ENCODE measurements around the gene ESAM.

Gene ESAM

GRCh38 chr11:124762105-124762623 is at the start of gene ESAM:
Gene ESAM (minus strand): TSS chr11:124762290. CDS start chr11:124762154, 136 bp downstream.
- Mint-ChIP-seq H3K4me1 (peaks cover 51% of the 10 kb centered on the region), H3K4me3 (peak within 1 kb of the TSS; percentile 90 to 93), H3K9me3 (no peaks in the 10 kb centered on the region), H3K27me3 (peaks cover 47% of the 10 kb centered on the region), H3K27ac (no peak within 1 kb of the TSS)
- ATAC-seq (peak; percentile 76), DNase-seq (peak; percentile 68)

GRCh38 chr11:124811399-124812125 is 49.5 kb upstream of the ESAM start:
- Mint-ChIP-seq H3K27me3 (peaks cover 26% of the 10 kb centered on the region), H3K9me3 (no peaks in the 10 kb centered on the region), H3K27ac (no peak overlapping the region), H3K4me3 (no peak overlapping the region), H3K4me1 (no peaks in the 10 kb centered on the region)
- DNase-seq: no peak
- ATAC-seq: no peak

- no peak for DNase-seq
- Mint-ChIP-seq H3K4me3 (no peak overlapping the region), H3K9me3 (no peaks in the 10 kb centered on the region), H3K4me1 (no peaks in the 10 kb centered on the region), H3K27me3 (peaks cover 12% of the 10 kb centered on the region), H3K27ac (no peak overlapping the region)
- no peak for ATAC-seq
Observed at GRCh38 chr11:124807660-124808270, 45.7 kb upstream of the ESAM start.

GRCh38 chr11:124807201-124807600 is 45.1 kb upstream of the ESAM start:
- DNase-seq: no peak
- no peak overlapping the region for H3K4me3 Mint-ChIP-seq

GRCh38 chr11:124804884-124805283 is 42.8 kb upstream of the ESAM start:
- no peak for DNase-seq
- H3K4me3 Mint-ChIP-seq: no peak overlapping the region
- H3K4me1 Mint-ChIP-seq: no peaks in the 10 kb centered on the region
- H3K27ac Mint-ChIP-seq: no peak overlapping the region
- peaks cover 6% of the 10 kb centered on the region for H3K27me3 Mint-ChIP-seq
- ATAC-seq: no peak
- H3K9me3 Mint-ChIP-seq: no peaks in the 10 kb centered on the region

More at GRCh38 chr11:124807201-124807600, 45.1 kb upstream of the ESAM start:
- no peak for ATAC-seq
- H3K27ac Mint-ChIP-seq: no peak overlapping the region
- no peaks in the 10 kb centered on the region for H3K4me1 Mint-ChIP-seq
- H3K9me3 Mint-ChIP-seq: no peaks in the 10 kb centered on the region
- peaks cover 6% of the 10 kb centered on the region for H3K27me3 Mint-ChIP-seq

- no peaks in the 10 kb centered on the region for H3K9me3 Mint-ChIP-seq
- no peak for DNase-seq
- ATAC-seq: no peak
- no peak overlapping the region for H3K27ac Mint-ChIP-seq
- H3K27me3 Mint-ChIP-seq: no peaks in the 10 kb centered on the region
- peak overlapping the region in 1 of 2 donors; percentile 85 for H3K4me3 Mint-ChIP-seq
- peaks cover 25% of the 10 kb centered on the region for H3K4me1 Mint-ChIP-seq
Observed at GRCh38 chr11:124801636-124802312, 39.7 kb upstream of the ESAM start.

- Mint-ChIP-seq H3K4me1 (peaks cover 30% of the 10 kb centered on the region), H3K27me3 (no peaks in the 10 kb centered on the region), H3K9me3 (no peaks in the 10 kb centered on the region), H3K4me3 (peak overlapping the region; percentile 85 to 98), H3K27ac (peak overlapping the region; percentile 86 to 93)
- ATAC-seq: no peak
- DNase-seq: no peak
Observed at GRCh38 chr11:124801014-124801413, 38.9 kb upstream of the ESAM start.

GRCh38 chr11:124800226-124800929 is 38.3 kb upstream of the ESAM start, which contains the start of gene MSANTD2:
Gene MSANTD2 (minus strand): TSS chr11:124800406. CDS start chr11:124800380, 26 bp downstream.
- H3K4me3 Mint-ChIP-seq: peak within 1 kb of the TSS; percentile 91 to 98
- no peaks in the 10 kb centered on the region for H3K27me3 Mint-ChIP-seq
- H3K27ac Mint-ChIP-seq: peak within 1 kb of the TSS; percentile 93 to 96
- DNase-seq (peak; percentile 77 to 83), ATAC-seq (peak; percentile 95)
- H3K4me1 Mint-ChIP-seq: peaks cover 30% of the 10 kb centered on the region
- H3K9me3 Mint-ChIP-seq: no peaks in the 10 kb centered on the region

GRCh38 chr11:124799348-124800225 is 37.5 kb upstream of the ESAM start:
- DNase-seq (peak; percentile 50 to 55), ATAC-seq (peak; percentile 69)
- H3K4me1 Mint-ChIP-seq: peaks cover 30% of the 10 kb centered on the region
- H3K27ac Mint-ChIP-seq: peak overlapping the region; percentile 77 to 96
- peak overlapping the region; percentile 91 to 98 for H3K4me3 Mint-ChIP-seq
- no peaks in the 10 kb centered on the region for H3K9me3 Mint-ChIP-seq
- H3K27me3 Mint-ChIP-seq: no peaks in the 10 kb centered on the region

GRCh38 chr11:124798991-124799347 is 36.9 kb upstream of the ESAM start:
- Mint-ChIP-seq H3K27me3 (no peaks in the 10 kb centered on the region), H3K4me1 (peaks cover 34% of the 10 kb centered on the region), H3K4me3 (peak overlapping the region; percentile 91 to 98), H3K27ac (peak overlapping the region; percentile 77 to 96), H3K9me3 (no peaks in the 10 kb centered on the region)
- ATAC-seq (peak; percentile 20), DNase-seq (no peak)

GRCh38 chr11:124796312-124796711 is 34.2 kb upstream of the ESAM start:
- DNase-seq (no peak), ATAC-seq (no peak)
- H3K27me3 Mint-ChIP-seq: no peaks in the 10 kb centered on the region
- H3K4me3 Mint-ChIP-seq: no peak overlapping the region
- H3K4me1 Mint-ChIP-seq: peaks cover 57% of the 10 kb centered on the region
- no peak overlapping the region for H3K27ac Mint-ChIP-seq
- no peaks in the 10 kb centered on the region for H3K9me3 Mint-ChIP-seq

- H3K4me1 Mint-ChIP-seq: peaks cover 66% of the 10 kb centered on the region
- H3K9me3 Mint-ChIP-seq: no peaks in the 10 kb centered on the region
- DNase-seq: peak; percentile 7 to 18
Observed at GRCh38 chr11:124793466-124794278, 31.6 kb upstream of the ESAM start.

GRCh38 chr11:124791626-124792341 is 29.7 kb upstream of the ESAM start:
- DNase-seq: no peak
- Mint-ChIP-seq H3K4me3 (peak overlapping the region in 1 of 2 donors; percentile 45), H3K9me3 (no peaks in the 10 kb centered on the region), H3K27ac (peak overlapping the region in 1 of 2 donors; percentile 36), H3K27me3 (no peaks in the 10 kb centered on the region), H3K4me1 (peaks cover 49% of the 10 kb centered on the region)
- peak; percentile 69 for ATAC-seq

More at GRCh38 chr11:124793466-124794278, 31.6 kb upstream of the ESAM start:
- Mint-ChIP-seq H3K4me3 (no peak overlapping the region), H3K27ac (no peak overlapping the region), H3K27me3 (no peaks in the 10 kb centered on the region)
- ATAC-seq: peak; percentile 69

All from stimulated activated naive CD8-positive, alpha-beta T cell treated with anti-CD3 and anti-CD28 coated beads, Interleukin-15, amount 100 ng/mL, for 72 hours (primary cell).